ENCODE measurements around the gene ST3GAL5. TPM values are rescaled to one million over a fixed set of nuclear protein-coding genes. Genes with fewer than 3 reads are reported as not detected.

Gene ST3GAL5
- 10.3 and 10.9 TPM in 2 replicates for total RNA-seq
- 6.2 and 13.8 TPM in 2 replicates for polyA plus RNA-seq
- 4.5 and 7.9 TPM in 2 replicates for polyA plus RNA-seq (2012)
- polyA minus RNA-seq (ENCODE audit: low replicate concordance) = 7.7 and 9.7 TPM in 2 replicates

DNA sequence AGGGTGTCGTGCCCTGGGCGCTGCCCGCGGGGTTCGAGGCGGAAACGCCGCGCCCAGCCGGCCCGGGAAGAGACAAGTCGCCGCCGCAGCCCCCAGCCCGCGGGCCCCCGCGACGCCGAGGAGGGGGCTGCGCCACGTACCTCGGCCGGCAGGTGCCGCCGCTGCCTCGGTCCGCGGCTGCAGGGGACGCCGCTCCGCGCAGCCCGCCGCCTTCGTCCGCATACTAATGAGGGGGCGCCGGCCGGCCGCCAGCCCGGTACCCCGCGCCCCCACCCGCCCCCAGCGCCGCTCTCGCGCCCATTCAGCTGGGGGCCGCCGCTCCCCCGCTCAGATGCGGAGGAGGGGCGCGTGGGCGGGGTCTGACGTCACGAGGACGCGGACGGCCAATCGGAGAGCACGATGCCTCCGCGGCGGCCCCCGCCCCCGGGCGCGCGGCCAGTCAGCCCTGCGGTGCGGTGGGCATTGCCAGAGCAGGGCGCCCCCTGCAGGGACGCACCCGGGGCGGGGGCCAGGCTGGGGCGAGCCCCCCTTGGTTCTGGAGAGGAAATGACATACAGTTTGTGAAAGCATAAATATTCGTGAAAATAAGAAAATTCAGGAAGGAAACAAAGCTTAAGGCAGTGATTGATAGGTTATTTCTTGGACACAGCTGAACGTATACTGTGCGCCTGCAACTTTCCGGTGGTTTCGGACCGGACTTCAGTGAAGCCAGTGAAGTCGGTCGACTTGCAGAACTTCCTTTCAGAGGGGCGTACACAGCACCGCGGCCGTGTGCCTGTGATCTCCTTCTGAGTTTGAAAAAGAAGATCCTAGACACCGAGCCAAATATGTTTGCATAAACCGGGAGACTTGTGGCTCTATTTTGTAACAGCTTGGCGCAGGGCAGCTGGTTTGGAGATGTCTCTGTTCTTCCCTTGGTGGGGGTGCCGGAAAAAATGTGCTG, at the start of gene ST3GAL5:
TSS of gene ST3GAL5 (minus strand) at position 307 of the 943 bp plus-strand sequence. CDS start at position 222, 85 bp downstream.
- Histone ChIP-seq H3K4me2 (ENCODE audit: extremely low read depth, insufficient read depth, low read length) (peak within 1 kb of the TSS; percentile 92), H3K27ac (ENCODE audit: insufficient read depth, low read length) (peak within 1 kb of the TSS; percentile 9), H3K4me3 (replicated peaks in 1 of 4; ENCODE audit: control extremely low read depth in 1 of 4, insufficient read depth in 1 of 4, low read depth in 3 of 4, low read length in 4 of 4) (peak within 1 kb of the TSS; percentile 55 to 90 (median 64)), H3K79me2 (ENCODE audit: control insufficient read depth, insufficient read depth, low read length) (no peaks in the 10 kb centered on the region), H2AFZ (ENCODE audit: low read length) (peak within 1 kb of the TSS; percentile 53), H3K9me3 (ENCODE audit: control insufficient read depth, insufficient read depth, low read depth, low read length) (no peaks in the 10 kb centered on the region), H3K27me3 (ENCODE audit: control insufficient read depth, insufficient read depth, low read length) (no peaks in the 10 kb centered on the region), H3K9ac (ENCODE audit: insufficient read depth, low read length) (peak within 1 kb of the TSS; percentile 40), H3K4me1 (ENCODE audit: control insufficient read depth, extremely low read depth, insufficient read depth, low read length) (peaks cover 24% of the 10 kb centered on the region), H4K20me1 (ENCODE audit: control insufficient read depth, extremely low read depth, insufficient read depth, low read length) (no peaks in the 10 kb centered on the region), H3K36me3 (ENCODE audit: control insufficient read depth, insufficient read depth, low read length) (no peaks in the 10 kb centered on the region)
- TF ChIP-seq EZH2 (IDR thresholded peaks at IDR 0.05; ENCODE audit: low read length, missing control alignments) (no peak), CTCF (conservative IDR thresholded peaks at IDR 0.05 in 1 of 2, IDR thresholded peaks at IDR 0.05 in 1 of 2; ENCODE audit: low read depth in 1 of 2, low read length in 2 of 2) (peak; percentile 54 to 66)
- peak; percentile 77 to 85 for DNase-seq (ENCODE audit: low read depth in 2 of 2)

- Histone ChIP-seq H3K36me3 (ENCODE audit: control insufficient read depth, insufficient read depth, low read length) (no peaks in the 10 kb centered on the region), H3K27ac (ENCODE audit: insufficient read depth, low read length) (no peak overlapping the region), H3K9ac (ENCODE audit: insufficient read depth, low read length) (no peak overlapping the region), H4K20me1 (ENCODE audit: control insufficient read depth, extremely low read depth, insufficient read depth, low read length) (no peaks in the 10 kb centered on the region), H3K9me3 (ENCODE audit: control insufficient read depth, insufficient read depth, low read depth, low read length) (no peaks in the 10 kb centered on the region), H3K4me1 (ENCODE audit: control insufficient read depth, extremely low read depth, insufficient read depth, low read length) (no peaks in the 10 kb centered on the region), H3K4me2 (ENCODE audit: extremely low read depth, insufficient read depth, low read length) (no peak overlapping the region), H3K79me2 (ENCODE audit: control insufficient read depth, insufficient read depth, low read length) (no peaks in the 10 kb centered on the region), H3K4me3 (replicated peaks in 1 of 4; ENCODE audit: control extremely low read depth in 1 of 4, insufficient read depth in 1 of 4, low read depth in 3 of 4, low read length in 4 of 4) (no peak overlapping the region), H2AFZ (ENCODE audit: low read length) (no peak overlapping the region), H3K27me3 (ENCODE audit: control insufficient read depth, insufficient read depth, low read length) (peaks cover 2% of the 10 kb centered on the region)
- no peak for TF ChIP-seq CTCF (conservative IDR thresholded peaks at IDR 0.05 in 1 of 2, IDR thresholded peaks at IDR 0.05 in 1 of 2; ENCODE audit: low read depth in 1 of 2, low read length in 2 of 2)
- TF ChIP-seq EZH2 (IDR thresholded peaks at IDR 0.05; ENCODE audit: low read length, missing control alignments) = no peak
- no peak for DNase-seq (ENCODE audit: low read depth in 2 of 2)
These were observed 49.7 kb upstream of the ST3GAL5 start for GRCh38 chr2:85938456-85938855.

GRCh38 chr2:85937069-85937439, 48.3 kb upstream of the ST3GAL5 start:
- DNase-seq (ENCODE audit: low read depth in 2 of 2) = no peak
- Histone ChIP-seq H3K4me2 (ENCODE audit: extremely low read depth, insufficient read depth, low read length) (no peak overlapping the region), H3K4me1 (ENCODE audit: control insufficient read depth, extremely low read depth, insufficient read depth, low read length) (no peaks in the 10 kb centered on the region), H2AFZ (ENCODE audit: low read length) (no peak overlapping the region), H3K27me3 (ENCODE audit: control insufficient read depth, insufficient read depth, low read length) (peaks cover 2% of the 10 kb centered on the region), H3K9ac (ENCODE audit: insufficient read depth, low read length) (no peak overlapping the region), H3K4me3 (replicated peaks in 1 of 4; ENCODE audit: control extremely low read depth in 1 of 4, insufficient read depth in 1 of 4, low read depth in 3 of 4, low read length in 4 of 4) (no peak overlapping the region), H3K27ac (ENCODE audit: insufficient read depth, low read length) (no peak overlapping the region), H4K20me1 (ENCODE audit: control insufficient read depth, extremely low read depth, insufficient read depth, low read length) (no peaks in the 10 kb centered on the region), H3K79me2 (ENCODE audit: control insufficient read depth, insufficient read depth, low read length) (no peaks in the 10 kb centered on the region), H3K9me3 (ENCODE audit: control insufficient read depth, insufficient read depth, low read depth, low read length) (no peaks in the 10 kb centered on the region), H3K36me3 (ENCODE audit: control insufficient read depth, insufficient read depth, low read length) (no peaks in the 10 kb centered on the region)
- TF ChIP-seq EZH2 (IDR thresholded peaks at IDR 0.05; ENCODE audit: low read length, missing control alignments) (no peak), CTCF (conservative IDR thresholded peaks at IDR 0.05 in 1 of 2, IDR thresholded peaks at IDR 0.05 in 1 of 2; ENCODE audit: low read depth in 1 of 2, low read length in 2 of 2) (no peak)

Data from fibroblast of lung (primary cell).